ENCODE results near the gene SH3BGRL2.
"Not testable (repeated sequence)": the region's sequence is repeated elsewhere in the genome, so short reads cannot be mapped to it uniquely, and the experiment has no call there.

Gene SH3BGRL2

DNA sequence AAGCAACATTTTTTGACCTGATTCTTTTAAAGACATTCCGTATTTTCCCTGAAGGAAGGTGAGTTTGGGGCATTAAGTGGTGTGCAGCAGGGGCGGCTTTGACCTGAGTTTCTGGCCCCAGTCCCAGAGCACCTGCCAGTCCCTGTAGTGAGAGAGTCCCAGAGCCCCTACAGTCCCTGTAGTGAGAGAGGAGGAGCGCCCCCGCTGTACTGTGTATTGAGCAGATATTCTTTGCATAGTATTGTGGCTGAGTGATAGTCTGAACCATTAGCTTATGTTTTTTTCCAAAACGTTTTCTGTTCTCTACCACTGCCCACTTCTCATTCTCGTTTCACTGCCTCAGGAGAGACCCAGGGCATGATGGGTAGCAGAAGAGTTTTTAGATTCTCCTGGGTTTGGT, 17.2 kb upstream of the SH3BGRL2 start:
- FAIRE-seq (no peak), DNase-seq (ENCODE audit: insufficient read length, low spot score) (no peak)

DNA sequence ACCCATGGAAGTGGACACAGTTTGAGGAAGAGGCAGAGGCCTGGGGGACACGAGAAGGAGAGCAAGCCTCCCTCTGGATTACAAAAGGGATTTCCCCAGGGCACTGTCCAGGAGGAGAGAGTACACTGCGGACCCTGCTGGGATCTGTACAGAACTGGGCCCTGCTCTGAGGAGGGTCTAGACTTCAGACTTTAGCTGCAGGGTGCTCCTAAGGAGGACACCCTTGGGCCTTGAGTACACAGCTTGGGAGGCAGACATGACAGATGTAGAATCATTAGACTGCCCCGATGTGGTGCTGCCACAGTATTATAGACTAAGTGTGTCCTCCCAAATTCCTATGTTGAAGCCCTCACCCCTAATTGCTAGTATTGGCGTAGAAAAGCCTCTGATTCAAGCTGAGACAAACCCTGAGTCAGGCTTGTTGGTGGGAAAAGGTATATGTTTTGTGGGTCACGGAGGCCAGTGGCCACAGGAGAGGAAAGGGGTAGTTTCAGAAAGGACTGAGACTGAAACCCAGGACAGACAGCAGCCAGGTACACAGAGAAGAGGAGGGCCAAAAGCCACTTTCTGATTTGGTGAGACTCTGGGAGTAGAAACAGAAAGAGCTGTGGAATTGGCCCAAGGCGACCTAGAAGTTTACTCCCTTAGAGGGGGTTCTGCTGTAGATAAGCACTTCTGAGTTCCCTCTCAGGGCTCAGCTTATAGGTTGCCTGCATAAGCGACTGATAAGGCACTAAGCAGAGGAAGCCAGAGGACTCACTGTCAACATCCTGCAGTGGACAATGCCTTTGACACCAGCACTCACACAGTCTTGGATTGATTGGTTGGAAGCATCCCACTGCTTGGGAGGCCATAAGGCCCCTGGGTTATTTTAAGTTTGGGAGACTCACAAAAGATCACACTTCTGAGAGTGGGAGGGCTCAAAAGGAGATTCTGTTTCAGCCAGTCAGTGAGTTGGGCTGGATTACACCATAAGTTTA, 16.5 kb upstream of the SH3BGRL2 start:
- DNase-seq (ENCODE audit: insufficient read length, low spot score) (no peak), FAIRE-seq (no peak)

DNA sequence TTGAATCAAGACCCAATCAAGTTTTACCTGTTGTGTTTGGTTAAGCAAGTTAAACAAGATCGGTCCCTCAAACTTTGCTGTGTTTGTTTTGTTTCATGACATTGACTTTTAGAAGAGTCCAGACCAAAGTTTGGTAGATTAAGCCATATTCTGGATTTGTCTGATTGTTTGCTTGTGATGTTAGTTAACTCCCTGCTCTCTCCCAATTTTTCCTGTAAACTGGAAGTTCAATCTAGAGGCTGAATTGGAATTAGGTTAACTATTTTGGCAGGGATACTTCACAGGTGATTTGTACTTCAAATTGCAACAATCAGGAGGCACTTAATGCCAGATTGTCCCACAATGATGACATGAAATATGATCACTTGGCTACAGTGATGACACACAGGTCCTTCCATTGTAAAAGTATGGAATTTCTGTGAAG, 13.6 kb upstream of the SH3BGRL2 start:
- DNase-seq (ENCODE audit: insufficient read length, low spot score) = no peak
- FAIRE-seq = no peak

DNA sequence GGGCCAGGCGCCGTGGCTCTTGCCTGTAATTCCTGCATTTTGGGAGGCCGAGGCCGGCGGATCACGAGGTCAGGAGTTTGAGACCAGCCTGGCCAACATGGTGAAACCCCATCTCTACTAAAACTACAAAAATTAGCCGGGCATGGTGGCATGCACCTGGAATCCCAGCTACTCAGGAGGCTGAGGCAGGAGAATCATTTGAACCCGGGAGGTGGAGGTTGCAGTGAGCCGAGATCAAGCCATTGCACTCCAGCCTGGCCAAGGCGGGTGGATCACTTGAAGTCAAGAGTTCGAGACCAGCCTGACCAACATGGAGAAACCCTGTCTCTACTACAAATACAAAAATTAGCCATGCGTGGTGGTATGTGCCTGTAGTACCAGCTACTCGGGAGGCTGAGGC, 12.7 kb upstream of the SH3BGRL2 start:
- not testable (repeated sequence) for DNase-seq (ENCODE audit: insufficient read length, low spot score); FAIRE-seq

DNA sequence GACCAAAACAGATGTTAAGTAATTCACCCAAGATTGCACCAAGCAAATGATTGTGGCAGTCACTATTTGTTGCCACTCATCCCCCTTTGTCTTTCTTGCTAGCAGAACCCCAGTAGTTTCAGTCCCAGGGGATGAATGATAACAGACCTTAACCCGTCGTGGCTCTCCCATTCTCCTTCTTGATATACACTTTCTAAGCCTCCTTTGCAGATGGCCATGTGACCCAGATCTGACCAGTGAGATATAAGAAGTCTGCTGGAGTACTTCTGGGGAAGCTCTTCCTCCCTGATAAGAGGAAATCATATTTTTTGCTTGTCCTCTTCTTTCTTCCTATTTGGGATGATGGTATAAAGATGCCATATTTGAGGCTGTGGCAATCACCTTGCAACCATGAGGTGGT, 9.6 kb upstream of the SH3BGRL2 start:
- FAIRE-seq (no peak), DNase-seq (ENCODE audit: insufficient read length, low spot score) (no peak)

DNA sequence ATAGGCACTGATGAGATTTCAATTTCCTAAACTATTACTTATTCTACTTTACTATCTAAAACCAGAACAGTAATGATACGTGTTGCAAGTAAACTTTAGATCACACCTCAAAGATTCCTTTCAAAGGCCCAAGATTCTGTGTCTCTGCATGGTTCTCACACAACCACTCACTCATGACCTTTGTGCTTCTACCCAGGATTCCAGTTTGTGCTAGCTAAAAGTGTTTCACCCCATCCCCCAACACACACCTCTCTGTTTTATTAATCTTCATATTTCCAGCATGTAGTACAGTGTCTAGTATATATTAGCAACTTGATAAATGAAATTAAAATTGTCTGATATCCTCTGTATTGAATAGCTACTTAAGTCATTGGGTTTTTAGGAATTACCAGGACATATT, 8.8 kb upstream of the SH3BGRL2 start:
- FAIRE-seq (no peak), DNase-seq (ENCODE audit: insufficient read length, low spot score) (no peak)

DNA sequence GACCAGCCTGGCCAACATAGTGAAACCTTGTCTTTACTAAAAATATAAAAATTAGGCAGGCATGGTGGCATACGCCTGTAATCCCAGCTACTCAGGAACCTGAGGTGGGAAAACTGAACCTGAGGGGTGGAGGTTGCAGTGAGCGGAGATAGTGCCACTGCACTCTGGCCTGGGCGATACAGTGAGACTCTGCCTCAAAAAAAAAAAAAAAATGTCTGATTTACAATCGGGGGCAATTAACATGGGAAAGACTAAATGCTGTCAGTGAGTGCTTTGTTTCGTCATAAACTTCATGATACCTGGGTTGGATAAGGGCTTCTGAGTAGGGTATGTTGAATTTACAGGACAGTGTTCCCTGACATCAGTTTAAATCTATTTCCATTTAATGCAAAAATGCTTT, 8.0 kb upstream of the SH3BGRL2 start:
- FAIRE-seq = no peak
- DNase-seq (ENCODE audit: insufficient read length, low spot score) = no peak

DNA sequence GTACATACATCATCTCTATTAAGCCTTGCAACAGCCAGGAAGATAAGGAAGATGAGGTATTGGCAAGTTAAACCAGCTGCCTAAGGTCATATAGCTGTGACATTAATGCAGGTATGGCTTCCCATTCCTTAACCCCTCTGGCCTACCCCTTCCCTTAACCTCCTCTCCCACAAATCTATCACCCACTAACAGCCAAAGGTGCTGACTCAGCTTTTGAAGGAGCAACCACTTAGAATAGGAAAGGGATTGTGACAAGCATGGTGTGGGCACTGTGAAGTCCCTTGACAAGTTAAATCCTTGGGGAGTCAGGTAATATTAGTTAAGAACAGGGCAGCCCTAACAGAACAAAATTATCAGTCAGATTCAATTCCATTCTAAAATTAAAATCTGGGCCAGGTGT, 5.4 kb upstream of the SH3BGRL2 start:
- no peak for DNase-seq (ENCODE audit: insufficient read length, low spot score)
- no peak for FAIRE-seq

DNA sequence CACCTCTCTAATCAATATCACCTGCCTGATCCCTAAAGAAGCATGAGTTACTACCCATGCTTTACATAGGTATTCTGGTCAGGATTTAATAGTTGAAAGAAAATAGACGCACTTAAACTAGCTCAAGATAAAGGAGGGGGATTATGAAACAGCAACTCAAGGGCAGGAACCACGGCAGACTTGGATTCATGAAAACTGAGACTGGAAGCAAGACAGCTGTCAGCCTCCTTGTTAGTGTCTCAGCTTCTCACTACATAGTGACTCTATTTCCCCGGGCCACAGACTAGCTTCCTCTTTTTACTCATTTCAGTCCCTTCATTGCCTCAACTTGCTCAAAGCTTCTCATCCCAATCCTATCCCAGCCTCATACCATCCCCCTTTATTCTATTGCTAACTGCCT, 4.3 kb upstream of the SH3BGRL2 start:
- no peak for FAIRE-seq
- no peak for DNase-seq (ENCODE audit: insufficient read length, low spot score)

DNA sequence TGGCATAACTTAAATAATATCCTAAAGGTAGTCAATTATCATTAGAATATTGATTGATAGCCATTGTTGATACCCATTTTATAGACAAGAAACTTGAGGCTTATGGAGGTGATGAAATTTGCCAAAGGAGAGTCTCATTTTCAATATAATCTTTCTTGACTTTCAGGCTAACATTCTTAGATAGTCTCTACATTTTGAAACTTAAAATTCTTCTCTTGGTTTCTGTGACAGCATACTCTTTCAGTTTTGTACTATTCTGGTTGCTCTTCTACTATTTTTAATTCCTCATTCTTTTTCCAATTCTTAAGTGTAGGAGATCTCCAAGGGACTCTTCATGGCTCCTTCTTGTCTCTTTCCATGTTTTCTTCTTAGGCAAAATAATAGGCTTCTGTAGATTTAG, 3.7 kb upstream of the SH3BGRL2 start:
- FAIRE-seq (no peak), DNase-seq (ENCODE audit: insufficient read length, low spot score) (no peak)

DNA sequence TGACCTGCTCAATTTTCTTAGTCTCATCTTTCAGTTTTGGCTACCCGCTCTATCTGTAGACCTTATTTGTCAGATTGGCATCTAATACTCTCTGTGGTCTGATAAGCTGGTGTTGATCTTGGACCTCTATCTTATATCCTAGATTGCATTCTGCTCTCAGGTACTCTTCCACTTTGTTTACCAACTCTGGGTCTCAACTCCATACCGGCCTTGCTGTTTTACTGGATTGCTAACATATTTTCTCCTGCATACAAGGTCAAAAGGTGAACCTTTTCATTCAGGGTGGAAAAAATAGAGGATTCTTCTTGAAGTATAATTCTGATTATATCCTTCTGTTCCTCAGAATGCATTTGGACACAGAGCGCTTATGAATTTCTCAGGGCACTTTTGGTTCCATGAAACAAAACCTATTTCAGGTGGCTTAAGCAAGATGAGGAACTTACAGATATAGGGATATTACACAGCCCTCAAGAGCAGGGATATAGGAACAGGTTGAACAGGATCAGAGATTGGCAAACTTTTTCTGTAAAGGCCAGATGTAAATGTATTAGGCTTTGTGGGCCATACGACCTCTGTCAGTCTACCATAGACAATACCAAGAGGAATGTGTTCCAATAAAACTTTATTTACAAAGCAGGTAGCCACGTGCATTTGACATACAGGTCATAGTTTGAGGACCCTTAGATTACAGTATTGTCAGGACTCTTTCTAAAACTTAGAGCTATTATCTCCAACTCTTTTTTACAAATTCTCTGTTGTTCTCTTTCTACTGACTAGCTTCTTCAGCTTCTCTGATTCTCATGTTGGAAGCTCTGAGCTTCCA, 2.5 kb upstream of the SH3BGRL2 start:
- DNase-seq (ENCODE audit: insufficient read length, low spot score) = no peak
- FAIRE-seq = no peak

DNA sequence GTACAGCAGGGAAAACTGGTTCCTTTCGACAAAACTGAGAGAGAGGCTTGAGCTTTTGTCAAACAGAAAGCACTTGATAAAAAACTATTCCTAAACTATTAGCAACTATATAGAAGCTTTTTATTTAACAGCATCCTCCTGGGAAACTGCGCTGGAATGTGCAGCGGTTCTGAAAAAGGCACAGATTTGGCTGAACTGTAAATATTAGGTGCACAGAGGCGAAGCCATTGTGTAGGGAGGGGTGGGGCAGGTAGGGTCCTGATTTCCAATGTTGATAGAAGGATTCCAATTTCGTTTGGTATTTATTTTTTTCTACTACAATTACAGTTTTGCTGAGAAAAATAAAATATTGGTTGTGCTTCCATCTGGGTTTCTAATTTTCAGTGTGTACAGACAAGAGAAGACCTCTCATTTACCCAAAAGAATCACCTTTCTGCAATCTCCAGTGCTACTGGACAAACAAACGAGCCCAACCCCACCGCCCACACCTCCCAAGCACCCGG, 698 bp upstream of the SH3BGRL2 start:
- no peak for FAIRE-seq
- DNase-seq (ENCODE audit: insufficient read length, low spot score) = no peak

DNA sequence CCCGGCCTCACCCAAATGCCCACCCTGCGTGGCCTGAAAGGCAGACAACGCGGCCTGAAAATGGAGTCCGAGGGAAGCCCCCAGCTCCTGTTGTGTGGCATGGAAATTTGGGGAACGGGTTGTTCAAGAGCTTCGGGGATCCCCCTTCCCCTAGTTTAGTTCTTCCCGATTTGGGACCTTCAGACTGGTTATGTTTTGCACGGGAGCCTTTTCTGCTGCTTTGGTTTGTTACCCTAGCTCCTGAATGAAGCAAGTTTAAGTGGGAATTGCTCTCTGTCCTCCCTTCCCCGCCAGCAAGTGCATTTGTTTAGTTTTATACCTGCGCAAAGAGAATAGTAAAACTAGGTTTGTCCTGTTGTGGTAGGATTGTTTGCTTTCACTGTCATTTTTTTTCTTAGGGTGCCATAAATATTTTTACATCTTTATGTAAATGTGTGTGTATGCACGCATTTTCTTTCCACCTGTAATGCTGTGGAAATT, 604 bp downstream of the SH3BGRL2 start:
- no peak for FAIRE-seq
- no peak for DNase-seq (ENCODE audit: insufficient read length, low spot score)

DNA sequence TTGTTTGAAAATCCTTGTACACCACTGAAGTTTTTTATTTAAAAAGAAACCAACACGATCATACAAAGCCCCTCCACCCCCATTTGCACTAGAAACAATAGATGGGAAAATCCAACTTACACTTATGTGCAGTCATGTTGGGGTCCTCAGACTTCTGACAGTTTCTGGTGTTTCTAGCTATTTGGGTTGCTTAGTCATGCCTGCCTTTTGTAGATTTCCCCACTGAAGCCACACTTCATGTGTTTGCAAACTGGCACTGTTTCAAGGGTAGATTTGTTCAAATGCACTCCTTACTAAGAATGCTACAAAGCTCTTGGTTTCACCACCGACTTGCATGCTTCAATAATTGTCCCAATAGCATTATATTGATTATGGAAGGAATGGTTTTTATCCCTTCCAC, 1.5 kb downstream of the SH3BGRL2 start:
- FAIRE-seq (no peak), DNase-seq (ENCODE audit: insufficient read length, low spot score) (no peak)

DNA sequence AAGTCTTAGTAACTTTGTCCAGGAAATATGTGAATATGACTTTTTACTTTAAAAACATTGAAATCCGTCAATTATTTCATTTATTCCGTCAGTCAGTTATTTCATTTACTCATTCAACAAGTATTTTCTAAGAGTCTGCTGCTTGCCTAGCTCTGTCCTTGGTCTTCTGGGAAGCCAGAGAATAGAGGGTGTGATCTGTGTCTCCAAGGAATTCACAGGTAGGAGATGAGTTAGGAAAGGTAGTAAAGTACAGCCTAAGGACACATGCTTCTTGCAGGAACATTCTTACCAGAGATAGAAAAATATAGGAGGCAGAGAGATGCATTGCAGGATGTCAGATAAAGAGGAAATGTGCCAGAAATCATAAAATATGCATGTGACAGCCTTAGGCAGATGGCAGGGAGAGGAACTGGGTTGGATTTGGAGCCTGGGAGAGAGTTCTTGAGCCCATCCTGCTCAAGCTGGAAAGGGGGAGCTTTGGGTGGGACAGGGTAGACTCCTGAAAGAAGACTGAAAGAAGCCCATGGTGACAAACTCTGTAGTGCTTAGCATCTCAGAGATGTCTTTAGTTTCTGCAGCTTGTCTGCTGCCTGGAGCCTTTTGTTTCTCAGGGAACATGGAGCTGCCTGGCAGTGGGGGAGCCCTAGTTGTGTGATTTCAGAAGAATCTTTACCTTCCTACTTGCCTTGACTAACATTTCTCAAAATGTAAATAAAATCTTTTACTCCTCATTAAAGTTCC, 3.5 kb downstream of the SH3BGRL2 start:
- no peak for DNase-seq (ENCODE audit: insufficient read length, low spot score)

DNA sequence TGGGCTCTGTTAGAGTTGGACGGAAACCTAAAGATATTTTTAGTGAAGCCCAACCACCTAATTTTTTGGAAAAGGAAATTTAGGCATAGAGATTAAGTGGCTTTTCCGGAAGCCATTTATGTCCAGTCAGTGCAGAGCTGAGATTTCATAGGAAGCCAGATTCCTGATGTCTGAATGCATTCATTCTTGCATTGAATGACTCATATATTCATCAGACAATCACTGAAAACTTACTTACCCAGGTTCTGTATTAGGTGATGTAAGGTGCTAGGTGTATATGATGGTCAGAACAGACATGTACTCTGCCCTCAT, 4.1 kb downstream of the SH3BGRL2 start:
- no peak for DNase-seq (ENCODE audit: insufficient read length, low spot score)
- no peak for FAIRE-seq

More for the DNA sequence above, 3.5 kb downstream of the SH3BGRL2 start:
- FAIRE-seq = no peak

DNA sequence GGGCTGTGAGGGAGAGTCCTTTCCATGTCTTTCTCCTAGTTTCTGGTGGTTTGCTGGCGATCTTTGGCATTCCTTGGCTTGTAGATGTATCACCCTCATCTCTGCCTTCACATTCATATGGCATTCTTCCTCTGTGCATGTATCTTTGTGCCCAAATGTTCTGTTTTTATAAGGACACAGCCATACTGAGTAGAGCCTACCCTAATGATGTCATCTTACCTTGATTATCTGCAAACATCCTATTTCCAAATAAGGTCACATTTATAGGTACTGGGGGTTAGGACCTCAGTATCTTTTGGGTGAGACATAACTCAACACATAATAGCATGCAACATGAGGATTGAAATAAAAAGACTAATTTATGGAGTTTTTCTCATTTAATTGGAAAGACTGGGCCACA, 5.5 kb downstream of the SH3BGRL2 start:
- no peak for FAIRE-seq

DNA sequence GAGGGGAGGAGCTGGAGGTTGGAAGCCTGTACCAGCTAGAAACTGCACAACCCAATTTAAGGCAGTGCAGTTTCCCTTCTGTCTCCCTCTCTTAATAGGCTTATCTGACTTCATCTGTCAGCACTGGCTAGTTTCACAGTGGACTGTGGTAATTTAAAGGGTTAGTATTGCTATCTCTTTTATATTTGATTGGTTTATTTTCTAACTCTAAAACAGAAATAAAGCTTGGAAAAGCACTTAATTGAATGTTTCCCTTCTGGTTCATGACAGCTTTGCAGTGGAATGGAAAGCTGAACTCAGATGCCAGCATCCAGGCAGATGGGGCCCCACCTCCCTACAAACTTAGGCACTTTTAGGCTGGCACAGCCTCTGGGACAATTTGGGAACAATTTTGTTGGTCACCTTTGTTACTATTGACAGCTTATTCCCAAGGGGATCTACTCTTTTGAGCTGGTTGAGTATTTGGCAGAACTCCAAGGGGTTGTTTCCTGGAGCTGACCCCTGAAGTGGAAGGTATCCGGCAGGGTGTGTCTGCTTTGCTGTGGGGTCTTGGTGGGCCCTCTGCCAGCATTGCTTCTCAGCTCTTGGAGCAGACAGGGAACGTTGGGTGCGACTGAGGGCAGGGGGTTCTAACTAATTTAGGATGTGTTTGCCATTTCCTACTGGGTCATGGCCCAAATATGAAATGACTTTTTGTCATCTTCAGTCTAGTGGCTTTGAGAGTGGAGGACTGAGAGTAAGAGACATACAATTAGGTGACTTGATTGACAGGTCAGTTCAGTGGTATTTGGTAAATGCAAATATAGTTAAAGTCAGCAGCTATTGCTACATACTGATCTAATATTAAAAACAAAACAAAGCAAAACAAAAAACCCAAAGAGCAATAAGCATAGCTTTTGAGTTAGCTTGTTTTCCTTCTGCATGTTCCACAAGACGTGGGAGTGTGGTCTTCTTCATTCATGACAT, 9.3 kb downstream of the SH3BGRL2 start:
- FAIRE-seq (no peak), DNase-seq (ENCODE audit: insufficient read length, low spot score) (no peak)

More for the DNA sequence above, 5.5 kb downstream of the SH3BGRL2 start:
- DNase-seq (ENCODE audit: insufficient read length, low spot score) = no peak

DNA sequence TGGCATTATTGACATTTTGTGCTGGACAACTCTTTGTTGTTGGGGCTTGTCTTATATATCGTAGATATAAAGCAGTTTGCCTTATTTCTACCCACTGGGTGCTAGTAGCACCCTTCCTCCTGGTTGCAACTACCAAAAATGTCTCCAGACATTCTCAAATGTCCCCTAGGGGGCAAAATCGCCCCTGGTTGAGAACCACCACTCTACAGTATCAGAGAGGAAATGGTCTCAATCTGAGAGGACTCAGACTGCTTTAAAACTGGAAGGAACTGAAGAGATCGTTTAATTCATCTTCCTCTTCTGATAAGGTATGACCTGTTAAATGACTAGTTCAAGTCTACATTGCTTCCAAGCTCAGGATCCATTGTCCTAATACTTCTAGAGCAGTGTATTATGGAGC, 14.9 kb downstream of the SH3BGRL2 start:
- DNase-seq (ENCODE audit: insufficient read length, low spot score) (no peak), FAIRE-seq (no peak)

DNA sequence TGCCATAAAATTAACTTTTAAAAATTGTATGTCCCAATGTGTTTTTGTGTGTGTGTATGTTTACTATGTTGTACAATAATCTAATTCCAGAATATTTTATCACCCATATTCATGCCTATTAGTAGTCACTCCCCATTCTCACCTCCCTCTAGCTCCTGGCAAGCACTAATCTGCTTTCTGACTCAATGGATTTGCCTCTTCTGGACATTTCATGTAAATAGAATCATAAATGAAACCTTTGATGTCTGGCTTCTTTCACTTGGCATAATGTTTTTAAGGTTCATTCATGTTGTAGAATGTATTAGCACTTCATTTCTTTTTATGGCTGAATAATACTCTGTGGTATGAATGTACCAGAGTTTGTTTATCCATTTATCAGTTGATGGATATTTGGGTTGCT, 15.4 kb downstream of the SH3BGRL2 start:
- FAIRE-seq (no peak), DNase-seq (ENCODE audit: insufficient read length, low spot score) (no peak)

All from HTR-8/SVneo (cell line).